ENCODE data around the gene ATG16L2.
"Not testable (repeated sequence)": the region's sequence is repeated elsewhere in the genome, so short reads cannot be mapped to it uniquely, and the experiment has no call there.

ATG16L2 gene

GRCh38 chr11:72807021-72807693 is 7.1 kb upstream of the ATG16L2 start:
- no peak for DNase-seq

GRCh38 chr11:72807792-72808191 is 6.4 kb upstream of the ATG16L2 start:
- DNase-seq: no peak

DNA sequence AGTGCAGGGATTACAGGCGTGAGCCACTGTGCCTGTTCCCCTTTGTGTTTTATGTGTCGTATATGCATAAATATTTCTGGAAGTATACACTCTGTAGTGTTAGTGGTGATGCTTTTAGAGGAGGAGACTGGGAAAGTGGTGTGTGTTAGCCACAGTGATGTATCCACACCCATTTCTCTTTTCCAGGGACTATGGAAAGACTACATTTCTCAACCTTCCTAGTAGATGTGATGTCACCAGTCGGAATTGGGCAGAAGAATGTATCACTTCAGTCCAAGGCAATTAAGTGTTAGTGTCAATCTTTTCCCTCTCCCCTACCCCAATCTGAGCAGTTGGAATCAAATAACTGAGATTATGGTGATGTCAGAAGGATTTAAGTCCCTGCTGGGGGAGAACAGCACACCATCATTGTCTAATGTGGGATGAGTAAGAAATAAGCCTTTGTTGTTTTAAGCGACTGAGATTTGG is 5.8 kb upstream of the ATG16L2 start:
- DNase-seq: no peak

DNA sequence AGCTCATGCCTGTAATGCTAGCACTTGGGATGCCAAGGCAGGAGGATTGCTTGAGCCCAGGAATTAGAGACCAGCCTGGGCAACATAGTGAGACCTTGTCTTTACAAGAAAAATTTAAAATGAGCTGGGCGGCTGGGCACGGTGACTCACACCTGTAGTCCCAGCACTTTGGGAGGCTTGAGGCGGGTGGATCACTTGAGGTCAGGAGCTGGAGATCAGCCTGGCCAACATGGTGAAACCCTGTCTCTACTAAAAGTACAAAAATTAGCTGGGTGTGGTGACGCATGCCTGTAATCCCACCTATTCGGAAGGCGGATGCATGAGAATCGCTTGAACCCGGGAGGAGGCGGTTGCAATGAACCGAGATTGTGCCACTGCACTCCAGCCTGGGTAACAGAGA is 2.5 kb upstream of the ATG16L2 start:
- DNase-seq: not testable (repeated sequence)

DNA sequence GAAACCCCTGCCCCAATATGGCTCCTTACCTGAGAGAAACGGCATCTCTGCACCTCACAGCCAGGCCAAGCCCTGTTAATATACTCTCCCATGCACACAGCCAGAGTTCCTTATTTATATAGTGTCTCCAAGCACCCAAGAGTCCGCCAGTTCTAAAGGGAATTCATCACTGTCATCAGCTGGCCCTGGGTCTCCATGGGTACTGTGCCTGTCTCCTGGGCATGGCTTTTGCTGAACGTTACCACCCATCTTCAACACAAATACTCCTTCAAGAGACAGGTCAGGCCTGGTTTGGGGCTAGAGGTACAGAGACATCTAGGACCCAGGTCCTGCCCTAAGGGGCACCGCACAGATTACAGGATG is 1.6 kb upstream of the ATG16L2 start:
- DNase-seq: no peak

DNA sequence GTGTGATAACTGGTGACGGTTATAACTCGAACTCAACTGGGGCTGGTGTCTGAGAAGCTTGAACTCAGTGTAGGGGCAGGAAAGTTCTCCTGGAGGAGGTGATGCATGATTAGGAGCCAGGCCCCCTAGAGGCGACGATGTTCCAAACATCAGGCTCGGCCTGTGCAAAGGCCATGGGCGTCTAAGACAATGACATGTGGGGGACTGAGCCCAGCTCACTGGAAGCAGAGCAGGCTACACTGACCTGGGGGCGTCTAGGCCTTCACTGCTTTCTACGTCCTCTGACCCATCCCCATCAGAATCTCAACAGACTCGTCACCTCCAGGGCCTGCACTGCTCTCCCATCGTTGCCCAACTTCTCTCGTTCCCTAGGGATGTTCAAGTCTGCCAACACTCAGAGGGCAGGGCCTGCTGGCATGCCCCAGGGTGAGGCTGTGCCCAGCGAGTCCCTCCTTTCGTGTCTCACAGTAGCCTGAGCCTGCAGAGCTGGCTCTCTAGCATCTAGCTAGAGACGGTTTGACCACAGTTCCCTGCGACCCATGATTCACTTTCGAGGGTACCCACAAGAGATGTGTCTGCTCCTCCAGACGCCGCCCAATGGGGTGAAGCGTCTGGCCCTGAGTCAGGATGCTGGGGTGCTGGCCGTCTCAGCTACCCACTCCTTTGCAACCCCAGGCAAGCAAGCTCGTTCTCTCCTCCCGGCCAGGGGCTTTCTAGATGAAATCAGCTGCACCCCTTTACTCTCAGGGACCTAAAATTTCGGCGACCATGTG is 1.1 kb upstream of the ATG16L2 start:
- DNase-seq: peak; percentile 81

- peak; percentile 85 for DNase-seq
Observed at GRCh38 chr11:72813740-72814285, 398 bp upstream of the ATG16L2 start.

DNA sequence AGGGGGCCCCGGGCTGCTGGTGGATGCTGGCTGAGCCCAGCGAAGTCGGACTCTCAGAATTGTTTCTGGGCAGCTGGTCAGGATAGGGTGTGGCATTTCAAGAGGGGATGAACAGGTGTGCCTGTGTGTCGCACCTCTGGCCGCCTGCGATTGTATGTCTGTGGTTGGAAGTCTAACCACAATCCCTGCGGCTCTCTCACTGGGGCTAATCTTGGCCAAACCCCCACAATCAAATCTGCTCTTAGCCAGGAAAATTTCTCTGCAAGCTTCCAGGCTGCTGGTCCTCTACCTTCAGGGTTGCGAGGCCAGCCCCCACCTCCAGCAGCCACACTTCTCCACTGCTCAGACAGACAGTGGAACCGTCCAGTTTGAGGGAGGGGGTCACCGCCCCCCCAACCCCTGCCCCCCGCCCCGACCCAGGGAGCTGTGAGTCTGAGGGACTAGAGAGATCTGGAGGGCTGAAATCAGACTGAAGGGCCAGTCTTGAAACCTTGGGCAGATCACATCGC is 953 bp downstream of the ATG16L2 start:
- DNase-seq: no peak

DNA sequence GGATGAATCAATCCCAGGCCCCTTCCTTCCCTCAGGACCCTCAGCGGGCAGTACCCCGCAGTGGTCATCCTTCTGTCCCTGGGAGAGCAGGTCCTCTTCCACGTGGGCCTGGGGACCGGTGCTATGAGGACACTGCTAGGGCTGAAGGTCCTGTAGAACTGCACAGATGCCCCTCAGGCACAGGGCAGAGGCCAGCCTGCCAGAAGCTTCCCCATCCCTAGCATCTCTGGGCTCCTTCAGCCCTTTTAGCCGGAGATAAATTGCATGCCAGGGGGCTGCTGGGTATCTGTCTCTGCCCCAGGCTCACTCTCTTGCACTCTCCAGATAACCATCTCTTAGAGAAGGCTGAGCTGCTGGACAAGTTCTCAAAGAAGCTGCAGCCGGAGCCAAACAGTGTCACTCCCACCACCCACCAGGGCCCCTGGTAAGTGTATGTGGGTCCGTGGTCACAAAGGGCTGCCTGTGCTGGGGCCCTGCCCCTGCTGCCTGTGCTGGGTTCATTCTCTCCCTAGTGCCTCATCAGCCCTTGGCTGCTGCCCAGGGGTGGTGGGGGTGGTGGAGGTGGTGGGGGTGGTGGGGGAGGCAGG is 2.3 kb downstream of the ATG16L2 start:
- no peak for DNase-seq

GRCh38 chr11:72817966-72818365 is 3.8 kb downstream of the ATG16L2 start:
- DNase-seq: no peak

DNA sequence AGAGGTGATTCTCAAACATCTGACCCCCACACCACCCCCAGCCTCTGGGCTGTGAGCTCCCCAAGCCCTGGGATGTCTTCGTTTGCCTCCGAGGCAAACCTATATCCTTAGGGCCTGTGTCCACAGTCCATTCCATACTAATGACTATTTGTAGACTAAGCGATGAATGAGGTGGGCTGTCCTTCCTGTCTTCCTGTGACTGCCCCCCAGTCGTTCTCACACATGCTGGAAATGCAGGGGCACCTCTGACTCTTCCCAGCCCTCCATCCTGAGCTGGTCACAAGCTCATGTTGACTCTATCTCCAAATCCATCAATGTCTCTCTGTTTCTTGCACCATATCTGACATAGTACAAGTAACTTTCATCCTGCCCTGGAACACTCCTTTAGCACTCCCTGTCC is 4.8 kb downstream of the ATG16L2 start:
- no peak for DNase-seq

DNA sequence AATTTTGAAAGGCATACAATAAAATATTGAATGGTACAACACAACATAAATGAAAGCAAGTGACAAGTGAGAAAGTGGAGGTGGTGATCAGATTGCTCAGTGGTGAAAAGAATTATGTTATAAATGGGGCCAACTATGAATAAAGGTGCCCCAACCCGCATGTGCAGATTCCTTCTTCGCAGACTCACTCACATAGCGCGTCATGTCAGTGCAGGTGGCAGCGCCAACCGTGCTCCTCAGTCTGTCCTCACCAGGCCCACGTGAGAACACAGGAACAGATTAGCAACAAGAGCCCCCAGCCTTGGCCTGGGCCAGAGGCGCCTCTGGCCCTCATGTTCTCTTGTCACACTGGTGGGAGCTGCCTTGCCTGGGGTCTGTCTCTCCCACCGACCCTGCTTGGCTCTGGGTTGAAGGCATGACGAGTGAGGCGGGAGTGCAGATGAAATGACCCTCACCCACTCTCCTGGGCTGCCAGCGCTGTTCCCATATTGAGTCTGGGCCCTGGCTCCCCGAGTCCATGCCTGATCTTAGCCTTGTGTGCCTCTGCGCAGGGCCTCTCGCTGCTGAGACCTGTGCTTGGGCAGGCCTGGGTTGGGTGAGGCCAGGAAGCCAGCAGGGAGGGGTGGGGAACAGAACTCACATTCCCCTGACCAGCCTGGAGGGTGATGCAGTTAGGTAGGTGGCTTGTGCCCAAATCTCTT is 6.4 kb downstream of the ATG16L2 start:
- no peak for DNase-seq

GRCh38 chr11:72821221-72821919 is 7.2 kb downstream of the ATG16L2 start:
- no peak for DNase-seq

DNA sequence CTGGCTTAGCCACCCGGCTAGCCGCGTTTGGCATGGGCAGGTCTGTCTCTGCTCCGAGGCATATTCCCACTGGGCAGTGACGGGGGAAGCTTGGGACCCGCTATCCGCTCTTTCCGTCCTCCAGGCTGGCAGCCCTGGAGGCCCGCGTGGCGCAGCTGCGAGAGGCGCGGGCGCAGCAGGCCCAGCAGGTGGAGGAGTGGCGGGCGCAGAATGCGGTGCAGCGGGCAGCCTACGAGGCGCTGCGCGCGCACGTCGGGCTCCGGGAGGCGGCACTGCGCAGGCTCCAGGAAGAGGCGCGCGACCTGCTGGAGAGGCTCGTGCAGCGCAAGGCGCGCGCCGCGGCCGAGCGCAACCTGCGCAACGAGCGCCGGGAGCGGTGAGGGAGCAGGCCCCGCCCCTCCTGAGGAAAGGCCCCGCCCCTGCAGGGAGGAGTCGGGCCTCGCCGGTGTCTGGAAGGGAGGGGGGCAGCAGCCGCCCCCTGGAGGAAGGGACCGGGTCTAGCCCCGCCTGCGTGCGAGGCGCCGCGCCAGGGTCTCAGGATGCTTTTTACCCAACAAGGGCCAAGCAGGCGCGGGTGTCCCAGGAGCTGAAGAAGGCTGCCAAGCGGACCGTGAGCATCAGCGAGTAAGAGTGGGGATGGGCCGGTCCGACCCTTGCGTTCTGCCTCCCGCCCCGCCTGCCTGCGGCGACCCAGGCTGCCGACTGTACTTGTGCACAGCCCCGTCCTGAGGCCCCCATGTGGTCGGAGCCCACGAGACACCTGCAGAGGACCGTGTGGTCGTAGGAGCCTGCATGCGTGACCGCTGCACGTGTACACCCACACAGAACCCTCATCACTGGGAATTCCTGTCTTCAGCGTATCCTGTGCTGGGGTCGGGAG is 7.9 kb downstream of the ATG16L2 start:
- DNase-seq: peak; percentile 89

DNA sequence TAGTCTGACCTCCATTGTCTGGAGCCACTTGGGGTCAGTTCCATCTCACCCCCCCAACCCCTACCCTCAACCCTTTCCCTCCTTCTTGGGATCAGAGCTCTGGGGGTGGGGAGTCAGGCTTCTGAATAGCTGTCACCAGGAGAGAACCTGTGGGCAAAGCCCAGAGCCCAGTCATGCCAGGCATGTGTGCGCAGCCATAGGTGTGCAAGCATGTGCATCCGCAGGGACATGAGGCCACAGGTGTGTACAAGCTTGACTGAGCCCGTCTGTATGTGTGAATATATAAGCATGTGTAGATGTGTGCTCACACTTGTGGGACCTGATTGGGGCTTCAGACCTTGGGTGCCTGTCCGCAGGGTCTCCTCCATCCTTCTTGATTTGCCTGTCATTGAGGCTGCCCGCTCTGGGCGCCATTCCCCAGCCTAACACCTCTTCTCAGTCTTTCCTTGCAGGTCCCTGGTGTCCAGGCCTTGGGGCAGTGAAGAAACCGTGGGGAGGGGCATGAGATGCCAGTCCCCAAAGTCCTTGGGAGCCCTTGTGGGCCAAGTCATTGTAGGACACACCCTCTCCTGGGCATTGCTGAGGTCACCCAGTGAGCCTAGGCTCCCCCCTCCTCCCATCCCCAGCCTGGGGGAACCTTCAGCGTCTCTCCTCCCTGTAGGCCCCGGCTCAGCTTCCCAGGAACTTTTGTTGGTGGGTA is 9.0 kb downstream of the ATG16L2 start:
- DNase-seq: no peak

DNA sequence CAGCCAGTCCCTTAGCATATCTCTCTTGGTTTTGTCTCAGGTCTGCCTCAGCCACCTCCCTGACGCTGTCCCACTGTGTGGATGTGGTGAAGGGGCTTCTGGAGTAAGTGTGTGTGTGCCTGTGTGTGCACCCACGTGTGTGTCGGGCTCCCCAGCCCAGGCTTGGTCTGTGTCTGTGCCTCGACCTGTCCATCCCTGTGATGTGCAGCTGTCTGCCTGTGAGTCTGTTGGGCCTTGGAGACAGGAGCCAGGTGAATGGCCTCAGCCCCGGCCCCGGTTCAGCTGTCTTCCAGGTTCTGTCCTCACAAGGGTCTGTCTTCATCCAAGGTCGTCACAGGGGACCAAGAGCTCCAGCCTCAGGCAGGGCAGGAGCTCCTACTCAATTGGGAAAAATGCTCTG is 9.8 kb downstream of the ATG16L2 start:
- DNase-seq: no peak

GRCh38 chr11:72824811-72825505 is 10.7 kb downstream of the ATG16L2 start:
- no peak for DNase-seq

DNA sequence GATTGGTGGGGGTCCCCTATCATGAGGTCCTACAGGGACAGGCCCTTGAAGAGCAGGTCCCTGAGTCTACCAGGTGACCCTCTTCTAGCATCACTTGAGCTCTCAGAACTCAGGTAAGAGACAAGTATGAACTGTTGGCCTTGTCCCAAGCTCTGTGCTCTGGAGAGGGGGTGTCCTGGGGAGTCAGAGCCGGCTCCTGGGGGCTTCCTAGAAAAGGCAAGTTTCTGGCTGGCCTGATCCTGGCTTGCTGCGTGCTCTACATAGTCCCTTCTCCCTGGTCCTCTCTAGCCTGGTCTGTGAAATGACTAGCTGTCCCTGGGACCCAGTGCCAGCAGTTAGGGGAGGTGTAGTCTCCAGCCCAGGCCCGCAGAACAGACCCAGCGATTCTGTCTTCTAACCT is 11.4 kb downstream of the ATG16L2 start:
- no peak for DNase-seq

DNA sequence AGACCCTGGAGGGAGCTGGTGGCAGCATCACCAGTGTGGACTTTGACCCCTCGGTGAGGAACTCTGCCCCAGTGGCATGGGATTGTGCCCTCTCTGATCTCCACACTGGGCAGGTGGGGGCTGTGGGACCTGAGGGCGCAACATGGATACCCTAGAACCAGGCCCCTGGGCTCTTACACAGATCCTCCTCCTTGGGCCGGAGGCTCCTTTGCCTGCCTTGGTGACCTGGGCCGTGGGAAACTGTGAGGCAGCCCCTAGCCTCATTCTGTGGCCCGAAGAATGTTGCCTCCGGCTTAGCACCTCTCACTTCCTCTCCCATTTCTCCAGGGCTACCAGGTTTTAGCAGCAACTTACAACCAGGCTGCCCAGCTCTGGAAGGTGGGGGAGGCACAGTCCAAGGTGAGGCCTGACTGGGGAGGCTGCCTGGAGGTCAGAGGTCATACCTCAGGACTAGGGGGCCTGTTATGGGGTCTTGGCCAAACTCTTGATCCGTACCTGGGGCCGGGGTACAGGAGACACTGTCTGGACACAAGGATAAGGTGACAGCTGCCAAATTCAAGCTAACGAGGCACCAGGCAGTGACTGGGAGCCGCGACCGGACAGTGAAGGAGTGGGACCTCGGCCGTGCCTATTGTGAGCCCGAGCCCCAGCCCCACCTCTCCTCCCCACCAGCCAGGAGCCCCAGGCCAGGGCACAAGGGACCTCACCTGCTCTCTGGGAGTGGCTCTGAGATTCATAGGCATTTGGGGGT is 12.2 kb downstream of the ATG16L2 start:
- no peak for DNase-seq

Data from stimulated activated CD4-positive, alpha-beta T cell treated with anti-CD3 and anti-CD28 coated beads, Interleukin-4, amount 100 ng/mL, for 24 hours (primary cell).